SK-N-MC (cell line): ENCODE data around the gene OR52K1.

Source experiments
- EZH2 ChIP-seq: fragments of 200-600 bp; sonication (generic); IDR thresholded peaks from one replicate; pipeline ENCODE4 v1.6.1; 2017; ENCODE audit warnings: antibody characterized with exemption
- POLR2AphosphoS5 ChIP-seq: IDR thresholded peaks from 2 replicates; pipeline ENCODE4 v1.6.1; 2012; ENCODE audit warnings: mild to moderate bottlenecking, low read depth, low read length, borderline replicate concordance

DNA sequence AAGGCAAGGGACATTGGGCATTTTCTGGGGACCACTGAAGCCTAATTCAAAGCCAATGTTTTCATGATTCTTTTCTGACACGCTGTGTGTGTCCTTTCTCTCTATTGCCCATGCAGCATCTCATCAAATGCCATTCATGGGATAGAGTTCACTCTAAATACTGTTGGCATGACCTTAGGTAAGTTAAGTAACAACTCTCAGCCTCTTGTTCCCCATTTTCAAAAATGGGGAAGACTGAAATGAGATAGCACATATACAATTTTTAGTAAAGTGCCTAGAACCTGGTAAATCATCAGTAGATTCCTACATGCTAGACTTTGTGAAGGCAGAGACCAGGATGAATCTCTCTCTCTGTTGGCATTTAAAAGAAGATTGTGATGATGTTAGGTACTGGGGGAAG is 46.0 kb upstream of the OR52K1 start:
- TF ChIP-seq EZH2 (no peak), POLR2AphosphoS5 (no peak)
